Measurements from ENCODE around the gene C5orf34.
A peak's percentile ranks its signal among the peaks of the same experiment; 100 is the strongest.
"Not testable (repeated sequence)": the region's sequence is repeated elsewhere in the genome, so short reads cannot be mapped to it uniquely, and the experiment has no call there.

Gene C5orf34

GRCh38 chr5:43514025-43514424, 923 bp downstream of the C5orf34 start:
- peak overlapping the region; percentile 88 for H3K27ac ChIP-seq
- TF ChIP-seq CTCF (conservative IDR thresholded peaks at IDR 0.05), result no peak

GRCh38 chr5:43511062-43511461, 3.9 kb downstream of the C5orf34 start:
- H3K27ac ChIP-seq, result not testable (repeated sequence)

- TF ChIP-seq CTCF (conservative IDR thresholded peaks at IDR 0.05), result no peak
- no peak overlapping the region for H3K27ac ChIP-seq
These were observed 16.4 kb downstream of the C5orf34 start for GRCh38 chr5:43498581-43498980.

GRCh38 chr5:43497311-43498104, 17.4 kb downstream of the C5orf34 start:
- TF ChIP-seq CTCF (conservative IDR thresholded peaks at IDR 0.05), result no peak
- no peak overlapping the region for H3K27ac ChIP-seq

GRCh38 chr5:43491326-43491725, 23.6 kb downstream of the C5orf34 start:
- TF ChIP-seq CTCF (conservative IDR thresholded peaks at IDR 0.05), result no peak

GRCh38 chr5:43486353-43486752, 28.6 kb downstream of the C5orf34 start:
- TF ChIP-seq CTCF (conservative IDR thresholded peaks at IDR 0.05), result no peak

More at GRCh38 chr5:43491326-43491725, 23.6 kb downstream of the C5orf34 start:
- no peak overlapping the region for H3K27ac ChIP-seq

GRCh38 chr5:43485406-43485805, 29.5 kb downstream of the C5orf34 start:
- peak overlapping the region; percentile 93 for H3K27ac ChIP-seq
- no peak for TF ChIP-seq CTCF (conservative IDR thresholded peaks at IDR 0.05)

More at GRCh38 chr5:43486353-43486752, 28.6 kb downstream of the C5orf34 start:
- H3K27ac ChIP-seq, result no peak overlapping the region
